HCT116 (cell line): Measurements from ENCODE around the gene MUCL1. TPM values are rescaled to one million over a fixed set of nuclear protein-coding genes. Genes with fewer than 3 reads are reported as not detected.

ENCODE experiments used
- ATAC-seq: fragments of 200-7000 bp; cut with Tn5 transposase; 2 replicates; pipeline ENCODE4 v1.9.1; 2020; ENCODE audit warnings: mild to moderate bottlenecking, moderate library complexity
- BruUV-seq: library from RNA; stranded (reverse); fragments of 400-500 nt; replicated peaks from 2 replicates; lab custom pipeline; 2021; lab: Mats Ljungman, UMichigan
- CTCF ChIA-PET: fragments of 300-600 bp; sonication (Branson Sonifier 250); formaldehyde crosslinking; loops from one replicate; lab custom pipeline; 2021; ENCODE audit warnings: antibody characterized with exemption; lab: Charles Lee
- POLR2A ChIA-PET: fragments of 300-600, 350-600 bp; sonication (Branson Sonifier 250); formaldehyde crosslinking; loops from one replicate; lab custom pipeline; 2021; ENCODE audit warnings: antibody characterized with exemption; lab: Charles Lee
- RAD21 ChIA-PET, 2 experiments: fragments of 300-600 bp; sonication (Branson Sonifier 250); formaldehyde crosslinking; loops; one replicate each; lab custom pipeline; 2023; ENCODE audit warnings: low total read pairs in 2 of 2; ENCODE audit not compliant: uncharacterized antibody in 2 of 2, unreplicated experiment in 2 of 2, low non-redundant PET in 1 of 2; lab: Charles Lee
- DNase-seq: peaks from one replicate; pipeline ENCODE4 v3.0.0-alpha.2; 2010; ENCODE audit warnings: low read depth, low spot score
- H2AFZ ChIP-seq: fragments of 200-600 bp; shearing (Covaris generic), sonication (generic); 2 replicates; pipeline ENCODE4 v1.6.1; 2017; ENCODE audit warnings: low read depth, mixed run types, mixed read lengths, antibody characterized with exemption, low read length; ENCODE audit not compliant: poor library complexity, severe bottlenecking
- H3K27ac ChIP-seq: 2 replicates; pipeline ENCODE4 v1.5.1; 2012; ENCODE audit warnings: low read depth, low read length
- H3K27me3 ChIP-seq: fragments of 200-600 bp; sonication (generic); 2 replicates; pipeline ENCODE4 v1.6.1; 2016; ENCODE audit warnings: mixed run types, low read length, mixed read lengths; ENCODE audit not compliant: insufficient read depth
- H3K36me3 ChIP-seq, 2 experiments: fragments of 200-500 bp in 1 of 2; fragments of 200-600 bp in 1 of 2; sonication (Bioruptor generic) in 1 of 2; sonication (generic) in 1 of 2; 2 replicates each; pipeline versions ENCODE4 v1.5.1 to v1.6.1; 2014 to 2016; ENCODE audit warnings: low read length in 2 of 2, inconsistent platforms in 1 of 2, mixed read lengths in 1 of 2, mixed run types in 1 of 2; ENCODE audit not compliant: insufficient read depth in 2 of 2, control insufficient read depth in 1 of 2
- H3K4me1 ChIP-seq, 2 experiments: fragments of 200-600 bp in 1 of 2; sonication (generic) in 1 of 2; 2 replicates each; pipeline versions ENCODE4 v1.5.1 to v1.6.1; 2012 to 2017; ENCODE audit warnings: low read length in 2 of 2, inconsistent platforms in 1 of 2, mild to moderate bottlenecking in 1 of 2, mixed read lengths in 1 of 2, mixed run types in 1 of 2, moderate library complexity in 1 of 2; ENCODE audit not compliant: insufficient read depth in 2 of 2, control insufficient read depth in 1 of 2
- H3K4me2 ChIP-seq: fragments of 200-600 bp; sonication (generic); 2 replicates; pipeline ENCODE4 v1.6.1; 2017; ENCODE audit warnings: mixed run types, low read length, mixed read lengths
- H3K4me3 ChIP-seq, 2 experiments: fragments of 200-600 bp in 1 of 2; sonication (generic) in 1 of 2; replicated peaks in 1 of 2; 2 replicates each; pipeline ENCODE4 v1.5.1; 2011 to 2016; ENCODE audit warnings: low read length in 2 of 2, control low read depth in 1 of 2, low read depth in 1 of 2, mild to moderate bottlenecking in 1 of 2, mixed read lengths in 1 of 2, mixed run types in 1 of 2
- H3K79me2 ChIP-seq: fragments of 200-600 bp; sonication (generic); 2 replicates; pipeline ENCODE4 v1.6.1; 2017; ENCODE audit warnings: mild to moderate bottlenecking, mixed run types, low read length, moderate library complexity, mixed read lengths; ENCODE audit not compliant: insufficient read depth
- H3K9ac ChIP-seq: fragments of 200-600 bp; sonication (generic); 2 replicates; pipeline ENCODE4 v1.6.1; 2016; ENCODE audit warnings: low read length, mixed read lengths
- H3K9me2 ChIP-seq: fragments of 200-600 bp; sonication (generic), shearing (Covaris generic); 2 replicates; pipeline ENCODE4 v1.6.1; 2017; ENCODE audit warnings: mixed run types, mild to moderate bottlenecking, moderate library complexity; ENCODE audit not compliant: insufficient read depth
- H3K9me3 ChIP-seq, 2 experiments: fragments of 200-500 bp in 1 of 2; fragments of 200-600 bp in 1 of 2; sonication (Bioruptor generic) in 1 of 2; sonication (generic) in 1 of 2; 2 replicates each; pipeline ENCODE4 v1.6.1; 2014 to 2017; ENCODE audit warnings: low read length in 2 of 2, mixed read lengths in 2 of 2, inconsistent platforms in 1 of 2, low read depth in 1 of 2, mild to moderate bottlenecking in 1 of 2, mixed run types in 1 of 2, moderate library complexity in 1 of 2; ENCODE audit not compliant: control insufficient read depth in 1 of 2, insufficient read depth in 1 of 2
- H4K20me1 ChIP-seq: fragments of 200-600 bp; sonication (generic), shearing (Covaris generic); 2 replicates; pipeline ENCODE4 v1.6.1; 2017; ENCODE audit warnings: mixed run types, mild to moderate bottlenecking, moderate library complexity; ENCODE audit not compliant: insufficient read depth
- CEBPB ChIP-seq: IDR thresholded peaks from 2 replicates; pipeline ENCODE4 v1.6.1; 2012; ENCODE audit warnings: low read depth
- CTCF ChIP-seq, 3 experiments: fragments of 200-600 bp in 1 of 3; sonication (generic) in 1 of 3; IDR thresholded peaks in 2 of 3; conservative IDR thresholded peaks in 1 of 3; 2 replicates each; pipeline ENCODE4 v1.5.1; 2012 to 2017; ENCODE audit warnings: low read depth in 2 of 3, low read length in 2 of 3, antibody characterized with exemption in 1 of 3, borderline replicate concordance in 1 of 3, control low read depth in 1 of 3, mild to moderate bottlenecking in 1 of 3, mixed read lengths in 1 of 3, mixed run types in 1 of 3, moderate library complexity in 1 of 3; ENCODE audit not compliant: insufficient read depth in 1 of 3
- EGR1 ChIP-seq: IDR thresholded peaks from 2 replicates; pipeline ENCODE4 v1.6.1; 2012; ENCODE audit warnings: low read depth
- ELF1 ChIP-seq: IDR thresholded peaks from 2 replicates; pipeline ENCODE4 v1.6.1; 2012; ENCODE audit warnings: low read depth, borderline replicate concordance
- EZH2 ChIP-seq: fragments of 200-600 bp; sonication (generic); IDR thresholded peaks from 2 replicates; pipeline ENCODE4 v1.6.1; 2017; ENCODE audit warnings: antibody characterized with exemption, mixed run types
- EZH2phosphoT487 ChIP-seq: fragments of 200-600 bp; IDR thresholded peaks from 2 replicates; pipeline ENCODE4 v1.6.1; 2018; ENCODE audit warnings: antibody characterized with exemption, borderline replicate concordance
- FOSL1 ChIP-seq: IDR thresholded peaks from 2 replicates; pipeline ENCODE4 v1.6.1; 2012; ENCODE audit warnings: low read depth
- JUND ChIP-seq: IDR thresholded peaks from 2 replicates; pipeline ENCODE4 v1.6.1; 2012
- POLR2AphosphoS5 ChIP-seq: IDR thresholded peaks from 2 replicates; pipeline ENCODE4 v1.6.1; 2011; ENCODE audit warnings: mild to moderate bottlenecking, low read depth, low read length, moderate library complexity
- RAD21 ChIP-seq: IDR thresholded peaks from 2 replicates; pipeline ENCODE4 v1.6.1; 2012; ENCODE audit warnings: low read depth, mild to moderate bottlenecking
- SIN3A ChIP-seq: IDR thresholded peaks from 2 replicates; pipeline ENCODE4 v1.6.1; 2012; ENCODE audit warnings: low read depth
- SP1 ChIP-seq: IDR thresholded peaks from 2 replicates; pipeline ENCODE4 v1.6.1; 2012; ENCODE audit warnings: low read depth
- YY1 ChIP-seq: IDR thresholded peaks from 2 replicates; pipeline ENCODE4 v1.6.1; 2011; ENCODE audit warnings: low read length, low read depth, moderate library complexity, mild to moderate bottlenecking; ENCODE audit not compliant: insufficient replicate concordance; ENCODE audit errors: extremely low read depth
- ZFX ChIP-seq: fragments of 450-650 bp; IDR thresholded peaks from 2 replicates; pipeline ENCODE4 v1.6.1; 2017
- ZNF274 ChIP-seq: fragments of 200-500 bp; sonication (Bioruptor generic); IDR thresholded peaks from 2 replicates; pipeline ENCODE4 v1.6.1; 2014; ENCODE audit warnings: mild to moderate bottlenecking, low read depth, low read length, inconsistent platforms
- intact Hi-C: fragments of 100-400 bp; cut with micrococcal nuclease; formaldehyde crosslinking; loops from 2 replicates; pipeline ENCODE4 v1.10.0; 2022
- total RNA-seq: library from RNA; stranded (reverse); gene quantifications from one replicate; pipeline ENCODE4 v1.2.1, GENCODE V29; 2021; ENCODE audit not compliant: unreplicated experiment

Gene MUCL1
- total RNA-seq, 1 experiment from 2014 or later = not detected

- TF ChIP-seq SP1 = no peak
- no peak for TF ChIP-seq EGR1
- TF ChIP-seq EZH2 = no peak
- no peak for TF ChIP-seq EZH2phosphoT487
- TF ChIP-seq ZFX = no peak
- TF ChIP-seq CTCF (IDR thresholded peaks at IDR 0.05 in 2 of 3, conservative IDR thresholded peaks at IDR 0.05 in 1 of 3; ENCODE audit: borderline replicate concordance in 1 of 3, insufficient read depth in 1 of 3, low read depth in 2 of 3, low read length in 2 of 3) = no peak
- no peak for TF ChIP-seq RAD21
- TF ChIP-seq YY1 = no peak
- TF ChIP-seq FOSL1 = no peak
- TF ChIP-seq SIN3A = no peak
- no peak for TF ChIP-seq JUND
- no peak for TF ChIP-seq CEBPB
- no peak for TF ChIP-seq ZNF274
- no peak for TF ChIP-seq POLR2AphosphoS5
- TF ChIP-seq ELF1 = no peak
Measured at GRCh38 chr12:54857406-54857805, 3.1 kb downstream of the MUCL1 start.

More at GRCh38 chr12:54857406-54857805, 3.1 kb downstream of the MUCL1 start:
- CTCF ChIA-PET = no interaction called here
- H3K9me2 ChIP-seq = no peaks in the 10 kb centered on the region
- no peaks in the 10 kb centered on the region for H3K79me2 ChIP-seq
- H4K20me1 ChIP-seq = no peaks in the 10 kb centered on the region
- H3K9me3 ChIP-seq = no peaks in the 10 kb centered on the region
- H3K27me3 ChIP-seq = peaks cover 55% of the 10 kb centered on the region
- H3K27ac ChIP-seq = no peak overlapping the region
- H3K9ac ChIP-seq = no peak overlapping the region
- no peaks in the 10 kb centered on the region for H3K4me1 ChIP-seq
- BruUV-seq = no TSS peak
- ATAC-seq (no peak), DNase-seq (no peak)
- H2AFZ ChIP-seq = no peak overlapping the region
- no peak overlapping the region for H3K4me3 ChIP-seq
- H3K36me3 ChIP-seq = no peaks in the 10 kb centered on the region
- H3K4me2 ChIP-seq = no peak overlapping the region
- RAD21 ChIA-PET = no interaction called here
- POLR2A ChIA-PET = no interaction called here
- intact Hi-C loops = no loop called here
